Activated naive CD8-positive, alpha-beta T cell treated with anti-CD3 and anti-CD28 coated beads, Interleukin-2, amount 10 ng/mL, durations not matched to agents 7 days and 5 days (primary cell): ENCODE measurements around the gene GLE1. TPM values are rescaled to one million over a fixed set of nuclear protein-coding genes. Genes with fewer than 3 reads are reported as not detected.

ENCODE experiments used
- ATAC-seq: fragments of 150-1000 bp; cut with Tn5 transposase; one replicate; pipeline ENCODE4 v1.10.0; 2021; ENCODE audit warnings: low read depth, moderate library complexity
- POLR2A ChIA-PET: fragments of 350-600 bp; sonication (Branson Sonifier 250); formaldehyde crosslinking; loops from one replicate; lab custom pipeline; 2021; ENCODE audit warnings: antibody characterized with exemption; lab: Charles Lee
- DNase-seq: peaks from one replicate; pipeline ENCODE4 v3.0.0; 2021
- H3K27ac Mint-ChIP-seq: one replicate; pipeline ENCODE4 v1.8.0; 2022; ENCODE audit warnings: mild to moderate bottlenecking, mixed read lengths
- H3K27me3 Mint-ChIP-seq: one replicate; pipeline ENCODE4 v1.8.0; 2022; ENCODE audit warnings: mild to moderate bottlenecking, moderate library complexity, mixed read lengths
- H3K36me3 Mint-ChIP-seq: one replicate; pipeline ENCODE4 v1.8.0; 2021; ENCODE audit warnings: mild to moderate bottlenecking, mixed read lengths
- H3K4me1 Mint-ChIP-seq: one replicate; pipeline ENCODE4 v1.8.0; 2021; ENCODE audit warnings: mixed read lengths
- H3K4me3 Mint-ChIP-seq: one replicate; pipeline ENCODE4 v1.8.0; 2022; ENCODE audit warnings: mild to moderate bottlenecking, moderate library complexity, mixed read lengths
- H3K9me3 Mint-ChIP-seq: one replicate; pipeline ENCODE4 v1.8.0; 2021; ENCODE audit warnings: mixed read lengths
- total RNA-seq, 2 experiments: library from RNA; stranded (reverse); gene quantifications; one replicate each; pipeline ENCODE4 v1.2.3, GENCODE V29; 2021

GLE1 gene
- total RNA-seq, 2 experiments from 2014 or later, result 39.3 to 41.6 TPM

DNA sequence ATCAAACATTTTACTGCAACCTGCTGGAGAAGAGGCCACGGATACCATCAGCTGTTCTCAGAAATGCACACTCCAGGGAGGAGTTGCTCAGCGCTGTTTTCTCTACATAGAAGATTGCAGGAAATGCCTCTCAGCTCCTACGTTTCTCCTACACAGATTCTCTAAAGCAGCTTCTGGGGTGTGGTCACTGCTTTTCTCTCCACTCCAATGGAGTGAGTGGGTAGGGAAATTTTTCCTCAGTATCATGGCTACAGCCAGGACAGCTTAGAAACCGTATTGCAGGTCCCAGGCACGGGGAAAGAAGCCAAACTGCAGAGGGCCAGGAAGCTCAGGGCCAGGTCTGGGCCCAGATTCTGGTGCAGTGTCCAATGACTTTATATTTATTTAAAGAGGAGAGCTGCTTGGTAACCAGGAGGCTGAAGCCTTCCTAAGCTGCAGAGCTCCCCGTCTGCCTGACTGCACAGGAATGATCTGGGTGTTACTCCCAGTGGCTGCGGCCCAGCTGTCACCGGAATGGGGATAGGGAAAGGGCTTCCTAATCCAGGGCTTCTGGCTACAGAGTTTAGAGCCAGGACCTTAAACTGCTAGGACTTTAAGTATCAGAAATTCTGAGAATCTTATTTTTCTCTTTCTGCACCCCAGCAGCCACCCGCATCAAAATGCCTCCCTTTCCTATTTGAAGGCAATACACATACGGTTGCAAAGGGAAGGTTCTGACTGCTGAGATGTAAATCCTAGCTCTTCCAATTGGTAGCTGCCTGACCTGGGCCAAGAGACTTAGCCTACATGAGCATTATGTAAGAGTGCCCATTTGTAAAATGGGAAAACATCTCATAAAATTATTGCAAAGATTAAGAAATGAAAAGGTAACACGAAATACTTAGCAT is 46.5 kb downstream of the GLE1 start:
- peak overlapping the region; percentile 91 for H3K4me3 Mint-ChIP-seq
- no peaks in the 10 kb centered on the region for H3K9me3 Mint-ChIP-seq
- H3K4me1 Mint-ChIP-seq, result peaks cover 19% of the 10 kb centered on the region
- H3K27me3 Mint-ChIP-seq, result no peaks in the 10 kb centered on the region
- POLR2A ChIA-PET, result interaction anchor here (0.7 to 3.9 kb wide), 13 partner anchors 8 to 561 kb away, joined by 3 to 30 read pairs (median 5); partner anchors contain the start of genes GLE1, ODF2, URM1 and ZDHHC12
- peak overlapping the region; percentile 93 for H3K27ac Mint-ChIP-seq
- ATAC-seq (no peak), DNase-seq (no peak)
- peaks cover 6% of the 10 kb centered on the region for H3K36me3 Mint-ChIP-seq

DNA sequence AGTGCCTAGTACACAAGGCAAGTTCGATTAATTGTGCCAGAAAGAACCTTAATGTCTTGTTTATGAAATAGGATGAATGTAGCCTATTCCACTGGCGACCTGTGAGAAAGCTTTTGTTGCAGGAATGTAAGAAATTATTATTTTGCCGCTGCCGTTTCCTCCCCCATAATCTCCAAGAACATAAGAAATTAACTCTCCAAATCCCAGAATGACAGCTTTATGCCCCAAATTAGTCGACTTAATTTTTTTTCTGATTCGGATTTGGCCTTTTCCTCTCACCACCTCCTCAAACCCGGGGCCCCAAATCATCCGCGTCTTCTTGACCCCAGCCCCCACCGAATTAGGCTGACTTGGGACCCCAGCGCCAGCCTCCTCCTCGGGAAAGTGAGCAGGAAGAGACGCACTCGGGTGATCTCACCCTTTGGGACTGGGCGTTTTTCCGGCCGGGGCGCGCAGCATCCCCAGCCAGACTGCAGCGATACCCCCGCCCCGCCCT is 47.2 kb downstream of the GLE1 start:
- H3K4me1 Mint-ChIP-seq, result peaks cover 24% of the 10 kb centered on the region
- DNase-seq, result no peak
- POLR2A ChIA-PET, result interaction anchor here (0.5 to 3.9 kb wide), 16 partner anchors 10 to 561 kb away, joined by 3 to 30 read pairs (median 8); partner anchors contain the start of genes ENDOG, GLE1, SET and URM1
- no peak for ATAC-seq
- peaks cover 7% of the 10 kb centered on the region for H3K36me3 Mint-ChIP-seq
- H3K27me3 Mint-ChIP-seq, result no peaks in the 10 kb centered on the region
- H3K4me3 Mint-ChIP-seq, result peak overlapping the region; percentile 91
- peak overlapping the region; percentile 93 for H3K27ac Mint-ChIP-seq
- no peaks in the 10 kb centered on the region for H3K9me3 Mint-ChIP-seq

DNA sequence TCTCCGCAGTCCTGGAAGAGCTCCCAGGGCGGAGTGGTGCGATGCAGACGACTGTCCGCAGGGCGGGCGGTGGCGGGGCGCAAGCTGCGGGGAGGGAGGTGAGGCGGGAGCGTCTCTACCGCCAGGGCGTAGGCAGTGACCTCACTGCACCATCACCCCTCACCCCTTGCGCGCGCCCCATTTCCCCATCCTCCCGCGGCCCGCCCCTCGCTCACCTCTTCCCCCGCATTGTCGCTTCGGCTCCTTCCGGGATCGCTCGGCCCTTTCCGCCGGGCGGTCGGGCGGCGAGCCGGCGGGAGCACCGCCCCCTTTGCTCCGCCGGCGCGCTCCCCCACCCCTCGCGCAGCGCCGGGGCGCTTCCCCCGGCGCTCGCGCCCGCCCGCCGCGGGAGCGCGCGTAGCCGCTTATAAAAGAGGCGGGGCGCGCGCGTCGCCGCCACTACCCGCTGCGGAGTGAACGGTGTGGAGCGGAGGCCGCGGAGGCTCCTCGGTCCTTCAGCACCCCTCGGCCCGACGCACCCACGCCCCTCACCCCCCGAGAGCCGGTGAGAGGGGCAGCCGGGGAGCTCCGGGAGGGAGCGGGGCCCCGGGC is 47.7 kb downstream of the GLE1 start, which contains the start of gene SPTAN1:
Gene SPTAN1 (plus strand): TSS at position 435 of the 591 bp plus-strand sequence. CDS start 14,154 bp downstream, outside the sequence.
- peak; percentile 97 for DNase-seq
- peak; percentile 84 for ATAC-seq
- H3K4me1 Mint-ChIP-seq, result peaks cover 29% of the 10 kb centered on the region
- H3K27ac Mint-ChIP-seq, result peak within 1 kb of the TSS; percentile 93
- POLR2A ChIA-PET, result interaction anchor here (0.5 to 3.9 kb wide), 26 partner anchors 10 to 1883 kb away, joined by 3 to 30 read pairs (median 5); partner anchors contain the start of genes ENDOG, GLE1, GOLGA2 and SET
- peak within 1 kb of the TSS; percentile 91 for H3K4me3 Mint-ChIP-seq
- no peaks in the 10 kb centered on the region for H3K27me3 Mint-ChIP-seq
- H3K36me3 Mint-ChIP-seq, result peaks cover 12% of the 10 kb centered on the region
- no peaks in the 10 kb centered on the region for H3K9me3 Mint-ChIP-seq

DNA sequence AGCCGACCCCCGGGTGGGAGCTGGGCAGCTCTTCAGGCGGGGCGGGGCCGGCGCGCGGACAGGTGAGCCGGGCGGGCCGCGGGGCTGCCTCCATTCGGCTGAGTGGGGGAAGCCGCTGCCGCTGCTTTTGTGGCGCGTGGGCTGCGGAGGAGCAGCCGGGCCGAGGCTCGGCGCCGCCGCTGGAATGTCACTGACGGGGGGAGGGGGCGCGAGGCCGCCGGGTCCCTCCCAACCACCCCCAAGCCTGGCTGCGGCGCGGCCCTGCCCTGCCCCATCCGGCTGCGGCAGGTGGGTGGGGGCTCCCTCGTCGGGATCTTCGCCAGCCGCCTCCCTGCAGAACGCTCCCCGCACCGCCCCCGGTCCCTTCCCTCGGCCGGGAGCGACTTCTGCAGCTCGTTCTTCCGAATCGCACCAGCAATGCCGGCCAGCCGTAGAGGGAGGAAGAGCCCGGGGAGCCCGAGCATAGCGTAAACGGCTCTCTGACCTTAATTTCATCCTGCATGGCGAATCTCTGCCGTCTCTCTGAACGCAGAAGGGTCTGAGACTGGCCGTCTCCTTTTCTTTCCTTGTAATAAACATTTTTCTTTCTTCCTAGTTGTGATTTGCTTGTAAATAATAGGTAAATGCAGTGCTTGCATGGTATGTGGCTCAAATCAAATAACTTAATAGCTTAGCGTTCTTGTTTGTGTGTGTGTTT is 48.4 kb downstream of the GLE1 start:
- peaks cover 32% of the 10 kb centered on the region for H3K4me1 Mint-ChIP-seq
- ATAC-seq (peak; percentile 26), DNase-seq (no peak)
- H3K27me3 Mint-ChIP-seq, result no peaks in the 10 kb centered on the region
- H3K36me3 Mint-ChIP-seq, result peaks cover 11% of the 10 kb centered on the region
- no peak overlapping the region for H3K27ac Mint-ChIP-seq
- POLR2A ChIA-PET, result interaction anchor here (0.6 to 3.9 kb wide), 26 partner anchors 10 to 1883 kb away, joined by 3 to 30 read pairs (median 4); partner anchors contain the start of genes ENDOG, GLE1, GOLGA2 and SET
- H3K4me3 Mint-ChIP-seq, result no peak overlapping the region
- H3K9me3 Mint-ChIP-seq, result no peaks in the 10 kb centered on the region

DNA sequence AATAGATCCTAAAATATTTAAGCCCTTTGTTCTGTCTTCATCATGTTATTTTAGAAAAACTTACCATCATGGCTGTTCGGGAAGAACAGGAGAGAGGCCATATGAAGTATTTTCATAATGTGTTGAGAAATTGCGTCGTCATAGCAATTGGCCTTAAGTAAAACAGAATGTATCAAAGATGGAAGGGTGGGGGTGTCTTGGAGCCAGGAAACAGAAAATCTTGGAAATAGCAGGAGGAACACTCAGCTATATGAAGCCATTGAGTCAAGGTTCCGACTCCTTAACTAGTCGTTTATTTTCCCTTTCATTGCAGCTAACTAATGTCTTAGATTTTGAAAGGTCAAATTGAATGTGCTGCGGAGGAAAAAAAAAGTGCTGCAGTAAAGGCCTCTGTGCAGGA is 49.2 kb downstream of the GLE1 start:
- Mint-ChIP-seq H3K9me3 (no peaks in the 10 kb centered on the region), H3K4me1 (peaks cover 37% of the 10 kb centered on the region), H3K27ac (no peak overlapping the region), H3K27me3 (no peaks in the 10 kb centered on the region), H3K36me3 (peaks cover 12% of the 10 kb centered on the region), H3K4me3 (no peak overlapping the region)
- no peak for DNase-seq
- no peak for ATAC-seq
- POLR2A ChIA-PET, result interaction anchor here (0.9 to 2.9 kb wide), 13 partner anchors 9 to 265 kb away, joined by 3 to 14 read pairs (median 4); partner anchors contain the start of genes ENDOG, GLE1, URM1 and ZDHHC12

DNA sequence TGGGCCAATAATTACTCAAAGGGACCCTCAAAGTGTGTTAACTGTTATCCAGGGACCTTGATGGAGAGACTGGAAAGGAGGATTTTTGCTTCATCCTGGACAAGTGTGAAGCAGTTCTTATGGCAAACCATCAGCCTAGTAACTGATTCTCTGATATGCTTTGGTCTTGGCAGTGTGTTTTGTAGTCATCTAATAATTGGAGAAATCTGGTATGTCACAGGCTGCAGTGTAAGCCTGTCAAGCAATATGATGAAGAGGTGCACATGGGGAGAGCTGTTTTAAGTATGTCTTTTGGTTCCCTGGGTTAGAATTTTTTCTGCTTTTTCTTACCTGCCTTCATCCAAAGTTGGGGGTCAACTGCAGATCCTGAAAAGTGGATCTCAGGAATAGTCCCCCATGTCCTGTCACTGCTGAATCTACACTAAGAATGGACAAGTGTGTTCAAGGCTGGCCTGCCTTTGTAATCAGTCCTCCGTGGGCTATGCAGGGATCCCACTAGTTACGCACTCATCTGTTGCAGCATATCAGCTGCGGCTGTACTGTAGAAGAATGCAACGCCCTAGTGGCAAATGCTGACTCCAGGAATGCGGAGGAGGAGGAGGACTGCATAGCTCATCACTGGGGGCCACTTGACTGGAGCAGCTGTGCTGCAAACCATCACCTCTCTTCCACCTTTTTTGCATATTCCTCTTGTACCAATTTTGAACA is 49.8 kb downstream of the GLE1 start:
- DNase-seq (no peak), ATAC-seq (no peak)
- Mint-ChIP-seq H3K27ac (no peak overlapping the region), H3K9me3 (no peaks in the 10 kb centered on the region), H3K36me3 (peaks cover 12% of the 10 kb centered on the region), H3K4me3 (no peak overlapping the region), H3K4me1 (peaks cover 42% of the 10 kb centered on the region), H3K27me3 (no peaks in the 10 kb centered on the region)
- POLR2A ChIA-PET, result interaction anchor here (1.1 to 2.9 kb wide), 4 partner anchors 50 to 264 kb away, joined by 3 to 14 read pairs (median 6); partner anchors contain the start of genes ENDOG, GLE1 and ZDHHC12

DNA sequence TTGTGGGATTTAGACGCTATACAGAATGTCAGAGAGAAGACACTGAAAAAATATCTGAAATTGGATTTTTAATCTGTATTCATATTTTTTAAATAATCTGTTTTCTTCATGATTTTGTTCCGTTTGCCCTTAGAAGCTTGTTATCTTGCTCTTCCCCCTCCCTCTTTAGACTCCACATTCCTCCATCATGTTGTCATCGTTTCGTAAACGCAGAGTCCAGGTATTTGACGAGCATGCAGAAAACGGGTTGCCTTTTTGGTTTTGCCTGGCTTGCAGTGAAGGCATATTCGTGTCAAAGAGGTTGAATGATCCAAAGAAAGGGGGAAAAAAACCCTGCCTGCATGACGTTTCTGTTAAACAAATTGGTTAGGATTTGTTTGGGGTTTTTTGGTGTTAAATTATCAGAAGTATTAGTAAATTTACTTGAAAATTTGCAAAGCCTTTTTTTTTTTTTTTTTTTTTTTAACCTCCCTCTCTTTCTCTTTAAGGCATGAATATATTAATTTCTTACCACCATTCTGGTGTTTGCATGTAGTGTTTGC is 50.7 kb downstream of the GLE1 start:
- ATAC-seq (no peak), DNase-seq (no peak)
- Mint-ChIP-seq H3K4me3 (no peak overlapping the region), H3K9me3 (no peaks in the 10 kb centered on the region), H3K27ac (no peak overlapping the region), H3K27me3 (no peaks in the 10 kb centered on the region), H3K36me3 (peaks cover 9% of the 10 kb centered on the region), H3K4me1 (peaks cover 36% of the 10 kb centered on the region)
- POLR2A ChIA-PET, result interaction anchor here (0.8 kb wide), 1 partner anchor 129 kb away, joined by 6 read pairs; no protein-coding TSS in a partner anchor

DNA sequence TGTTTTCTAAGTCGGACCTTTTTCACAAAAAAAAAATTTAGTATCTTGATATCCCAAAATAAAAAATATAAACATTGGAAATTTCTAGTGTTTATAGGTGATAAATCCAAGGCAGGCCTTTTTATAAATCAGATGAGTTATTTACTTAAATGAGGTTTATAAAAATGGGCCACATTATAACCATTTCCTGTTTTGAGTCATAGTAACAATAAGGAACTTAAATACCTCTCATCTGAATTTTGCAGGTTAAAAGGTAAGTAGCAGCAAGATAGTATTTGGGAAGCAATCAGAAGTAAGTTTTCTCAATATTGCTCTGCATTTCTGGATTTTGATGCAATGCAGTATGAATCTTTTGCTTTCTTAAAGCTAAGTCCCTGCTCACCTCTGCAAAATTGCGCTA is 51.8 kb downstream of the GLE1 start:
- Mint-ChIP-seq H3K4me1 (peaks cover 29% of the 10 kb centered on the region), H3K27ac (no peak overlapping the region), H3K9me3 (no peaks in the 10 kb centered on the region), H3K27me3 (no peaks in the 10 kb centered on the region), H3K36me3 (peaks cover 9% of the 10 kb centered on the region), H3K4me3 (no peak overlapping the region)
- DNase-seq (no peak), ATAC-seq (no peak)
- POLR2A ChIA-PET, result no interaction called here

DNA sequence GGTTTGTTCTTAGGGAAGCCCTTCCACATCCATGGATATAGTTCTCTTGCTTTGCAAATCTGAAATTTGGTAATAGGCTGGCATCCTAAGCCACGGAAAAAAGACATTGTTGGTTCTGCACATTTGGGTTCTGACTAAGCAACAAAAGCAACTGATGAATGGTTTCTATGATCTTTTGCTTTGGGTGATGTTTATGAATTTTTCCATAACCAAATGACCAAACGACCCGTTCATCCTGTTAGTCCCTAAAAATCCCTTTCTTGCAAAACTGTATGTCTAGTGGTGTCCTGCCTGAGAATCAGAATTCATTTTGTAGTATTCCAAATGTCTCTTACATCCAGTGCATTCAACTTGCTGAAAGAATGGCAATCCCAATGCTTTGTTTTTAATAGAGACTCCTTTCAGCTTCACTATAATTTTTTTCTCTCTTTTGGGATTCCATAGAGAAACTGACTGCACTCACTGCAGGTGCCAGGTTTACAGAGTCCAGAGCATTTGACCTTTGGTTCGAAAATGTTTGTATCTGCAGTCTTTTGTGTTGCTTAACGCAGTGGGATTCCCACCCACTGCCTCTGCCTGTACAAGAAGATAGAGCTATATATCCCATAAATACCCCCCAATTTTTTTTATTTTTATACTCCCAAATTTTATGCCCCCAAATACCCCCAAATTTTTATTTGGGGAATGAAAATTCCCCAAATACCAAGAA is 52.6 kb downstream of the GLE1 start:
- ATAC-seq, result no peak
- Mint-ChIP-seq H3K27me3 (no peaks in the 10 kb centered on the region), H3K27ac (no peak overlapping the region), H3K4me3 (no peak overlapping the region), H3K9me3 (no peaks in the 10 kb centered on the region), H3K36me3 (peaks cover 12% of the 10 kb centered on the region), H3K4me1 (peaks cover 30% of the 10 kb centered on the region)
- no peak for DNase-seq
- POLR2A ChIA-PET, result interaction anchor here (0.6 kb wide), 1 partner anchor 14 kb away, joined by 3 read pairs; no protein-coding TSS in a partner anchor

DNA sequence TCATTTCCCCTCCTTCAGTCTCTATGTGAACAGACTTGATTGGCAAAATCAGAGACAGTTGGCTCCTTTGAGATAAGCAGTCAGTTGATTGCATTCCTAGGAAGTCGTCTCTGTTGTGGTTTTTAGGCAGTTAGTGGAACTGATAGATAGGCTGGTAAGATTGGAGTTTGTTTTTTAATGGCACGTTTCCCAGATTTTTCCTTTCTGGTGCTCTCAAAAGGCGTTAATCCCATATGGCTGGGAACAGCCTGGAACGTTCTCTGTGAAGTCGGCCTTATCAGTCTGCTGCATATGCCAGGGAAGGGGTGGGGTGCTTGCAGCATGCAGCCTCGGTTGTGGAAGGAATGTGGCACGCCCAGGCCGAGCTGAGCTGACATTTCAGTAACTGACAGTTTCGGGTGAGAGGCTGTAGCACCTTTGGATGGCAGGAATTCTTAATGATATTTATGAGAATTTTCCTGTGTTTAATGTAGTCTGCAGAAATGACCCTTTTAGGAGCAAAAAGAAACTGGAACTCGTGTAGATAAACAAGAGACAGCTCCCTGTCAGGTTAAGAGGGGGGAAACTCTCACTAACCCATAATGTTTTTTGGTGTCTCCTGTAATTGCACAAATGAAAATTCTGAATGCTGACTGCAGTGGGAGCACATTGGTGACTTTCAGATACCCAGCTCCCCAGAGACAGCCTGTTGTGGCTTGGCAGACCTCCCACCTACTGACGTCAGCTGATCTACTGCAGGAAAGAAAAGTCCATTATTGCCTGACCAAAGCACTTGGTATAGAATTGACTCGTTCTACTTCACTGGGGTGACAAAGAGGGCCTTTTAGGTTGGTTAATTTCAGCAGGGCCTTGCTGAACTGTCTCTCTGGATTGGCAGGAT is 54.2 kb downstream of the GLE1 start:
- no peaks in the 10 kb centered on the region for H3K27me3 Mint-ChIP-seq
- DNase-seq (no peak), ATAC-seq (peak; percentile 62)
- peaks cover 15% of the 10 kb centered on the region for H3K36me3 Mint-ChIP-seq
- POLR2A ChIA-PET, result interaction anchor here (0.7 to 1.2 kb wide), 2 partner anchors 8 to 53 kb away, joined by 3 to 6 read pairs; no protein-coding TSS in a partner anchor
- H3K9me3 Mint-ChIP-seq, result no peaks in the 10 kb centered on the region
- peak overlapping the region; percentile 47 for H3K4me3 Mint-ChIP-seq
- H3K4me1 Mint-ChIP-seq, result peaks cover 30% of the 10 kb centered on the region
- H3K27ac Mint-ChIP-seq, result peak overlapping the region; percentile 63
